ENCODE data around the gene GET3. TPM values are rescaled to one million over a fixed set of nuclear protein-coding genes. Genes with fewer than 3 reads are reported as not detected.
A peak's percentile ranks its signal among the peaks of the same experiment; 100 is the strongest.

The GET3 gene
- total RNA-seq, 2 experiments from 2014 or later, result 67.2 to 68.3 TPM

DNA sequence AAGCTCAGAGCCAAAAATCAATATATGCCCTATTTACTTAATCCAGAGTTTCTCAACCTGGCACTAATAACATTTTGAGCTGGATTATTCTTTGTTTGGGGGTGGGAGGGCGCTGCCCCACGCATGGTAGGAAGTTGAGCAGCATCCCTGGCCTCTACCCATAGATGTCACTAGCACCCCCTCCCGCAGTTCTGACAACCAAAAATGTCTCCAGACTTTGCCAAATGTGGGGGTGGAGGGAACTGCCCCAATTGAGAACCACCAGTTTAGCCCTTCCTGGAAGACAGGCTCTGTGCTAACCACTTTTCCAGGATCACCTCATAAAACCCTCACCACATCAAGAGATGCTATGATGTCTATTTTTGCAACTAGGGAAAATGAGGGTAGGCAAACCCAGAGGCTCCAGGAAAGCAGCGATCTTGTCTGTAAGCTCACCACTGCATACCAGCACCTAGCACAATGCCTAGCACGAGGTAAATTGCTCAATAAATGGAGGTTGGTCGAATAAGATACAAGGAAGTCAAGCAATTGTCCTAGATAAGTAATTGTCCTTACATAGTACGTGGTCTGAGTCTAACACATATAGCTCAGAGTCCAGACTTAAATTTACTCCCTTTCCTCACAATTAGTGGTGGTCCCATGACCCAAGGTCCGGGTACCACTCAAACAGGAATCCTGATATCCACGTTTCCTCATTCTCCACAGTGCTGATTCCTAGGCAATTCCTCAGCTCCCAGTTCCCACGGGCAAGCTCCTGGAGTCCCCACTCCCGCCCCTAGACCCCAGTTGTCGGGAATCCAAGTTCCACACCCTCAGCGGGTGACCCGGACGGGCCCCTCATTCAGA is 3.7 kb upstream of the GET3 start:
- Mint-ChIP-seq H3K4me3 (peak overlapping the region; percentile 89), H3K36me3 (ENCODE audit: low read depth) (peaks cover 34% of the 10 kb centered on the region), H3K27me3 (no peaks in the 10 kb centered on the region), H3K27ac (peak overlapping the region; percentile 97), H3K9me3 (no peaks in the 10 kb centered on the region), H3K4me1 (peaks cover 46% of the 10 kb centered on the region)
- CTCF ChIA-PET, result interaction anchor here (0.6 to 2.6 kb wide), 17 partner anchors 10 to 232 kb away, joined by 3 to 22 read pairs (median 5); partner anchors contain the start of gene TNPO2
- POLR2A ChIA-PET, result interaction anchor here (0.6 to 1.7 kb wide), 3 partner anchors 10 to 60 kb away, joined by 3 to 8 read pairs (median 7); partner anchors contain the start of gene TNPO2
- peak; percentile 72 for DNase-seq

- H3K9me3 Mint-ChIP-seq, result no peaks in the 10 kb centered on the region
- DNase-seq, result no peak
- peaks cover 34% of the 10 kb centered on the region for H3K4me1 Mint-ChIP-seq
- H3K36me3 Mint-ChIP-seq (ENCODE audit: low read depth), result peaks cover 26% of the 10 kb centered on the region
- CTCF ChIA-PET, result interaction anchor here (1.2 to 2.0 kb wide), 4 partner anchors 20 to 22 kb away, joined by 3 to 7 read pairs (median 4); no protein-coding TSS in a partner anchor
- H3K27me3 Mint-ChIP-seq, result no peaks in the 10 kb centered on the region
- POLR2A ChIA-PET, result interaction anchor here (0.5 kb wide), 1 partner anchor 1125 kb away, joined by 3 read pairs; no protein-coding TSS in a partner anchor
- H3K27ac Mint-ChIP-seq, result peak overlapping the region; percentile 94
- H3K4me3 Mint-ChIP-seq, result peak overlapping the region; percentile 99
Measured at GRCh38 chr19:12737835-12738351, 596 bp downstream of the GET3 start.

DNA sequence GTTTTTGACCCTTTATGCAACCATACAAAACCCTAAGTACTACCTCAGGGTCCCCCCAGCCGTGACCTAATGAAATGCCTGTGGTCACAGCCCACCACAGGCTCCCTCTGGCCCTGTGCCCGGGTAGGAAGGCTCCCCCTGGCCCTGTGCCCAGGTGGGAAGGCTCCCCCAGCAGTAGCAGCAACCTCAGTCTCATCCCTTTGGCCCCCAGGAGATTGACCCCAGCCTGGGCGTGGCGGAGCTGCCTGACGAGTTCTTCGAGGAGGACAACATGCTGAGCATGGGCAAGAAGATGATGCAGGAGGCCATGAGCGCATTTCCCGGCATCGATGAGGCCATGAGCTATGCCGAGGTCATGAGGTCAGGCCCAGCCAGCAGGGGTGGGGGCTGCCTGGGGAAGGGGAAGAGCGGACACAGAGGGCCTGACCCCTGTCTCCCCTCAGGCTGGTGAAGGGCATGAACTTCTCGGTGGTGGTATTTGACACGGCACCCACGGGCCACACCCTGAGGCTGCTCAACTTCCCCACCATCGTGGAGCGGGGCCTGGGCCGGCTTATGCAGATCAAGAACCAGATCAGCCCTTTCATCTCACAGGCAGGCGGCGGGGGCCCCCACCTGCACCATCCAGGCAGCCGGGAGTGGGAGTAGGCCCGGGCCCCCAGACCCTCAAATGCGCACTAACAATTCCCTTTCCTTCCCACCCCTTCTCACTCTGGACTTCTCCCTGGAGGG is 8.0 kb downstream of the GET3 start:
- Mint-ChIP-seq H3K4me3 (no peak overlapping the region), H3K27me3 (peaks cover 2% of the 10 kb centered on the region), H3K9me3 (peaks cover 9% of the 10 kb centered on the region), H3K36me3 (ENCODE audit: low read depth) (peaks cover 47% of the 10 kb centered on the region), H3K4me1 (peaks cover 4% of the 10 kb centered on the region), H3K27ac (no peak overlapping the region)
- ChIA-PET CTCF (interaction anchor here (2.0 to 2.4 kb wide), 2 partner anchors 10 to 12 kb away, joined by 8 to 12 read pairs; no protein-coding TSS in a partner anchor), POLR2A (no interaction called here)
- DNase-seq, result no peak

- ChIA-PET CTCF (no interaction called here), POLR2A (no interaction called here)
- no peak for DNase-seq
- peaks cover 36% of the 10 kb centered on the region for H3K36me3 Mint-ChIP-seq (ENCODE audit: low read depth)
- no peak overlapping the region for H3K4me3 Mint-ChIP-seq
- H3K27me3 Mint-ChIP-seq, result peaks cover 7% of the 10 kb centered on the region
- H3K4me1 Mint-ChIP-seq, result peaks cover 4% of the 10 kb centered on the region
- H3K27ac Mint-ChIP-seq, result no peak overlapping the region
- peaks cover 9% of the 10 kb centered on the region for H3K9me3 Mint-ChIP-seq
Measured at GRCh38 chr19:12748489-12748888, 11.2 kb downstream of the GET3 start.

GRCh38 chr19:12749938-12750521 is 12.7 kb downstream of the GET3 start:
- H3K9me3 Mint-ChIP-seq, result peaks cover 9% of the 10 kb centered on the region
- H3K27ac Mint-ChIP-seq, result no peak overlapping the region
- peaks cover 7% of the 10 kb centered on the region for H3K27me3 Mint-ChIP-seq
- CTCF ChIA-PET, result interaction anchor here (0.6 to 2.8 kb wide), 3 partner anchors 10 to 181 kb away, joined by 3 to 10 read pairs (median 4); no protein-coding TSS in a partner anchor
- POLR2A ChIA-PET, result no interaction called here
- no peak for DNase-seq
- no peak overlapping the region for H3K4me3 Mint-ChIP-seq
- peaks cover 33% of the 10 kb centered on the region for H3K36me3 Mint-ChIP-seq (ENCODE audit: low read depth)
- H3K4me1 Mint-ChIP-seq, result peaks cover 4% of the 10 kb centered on the region

DNA sequence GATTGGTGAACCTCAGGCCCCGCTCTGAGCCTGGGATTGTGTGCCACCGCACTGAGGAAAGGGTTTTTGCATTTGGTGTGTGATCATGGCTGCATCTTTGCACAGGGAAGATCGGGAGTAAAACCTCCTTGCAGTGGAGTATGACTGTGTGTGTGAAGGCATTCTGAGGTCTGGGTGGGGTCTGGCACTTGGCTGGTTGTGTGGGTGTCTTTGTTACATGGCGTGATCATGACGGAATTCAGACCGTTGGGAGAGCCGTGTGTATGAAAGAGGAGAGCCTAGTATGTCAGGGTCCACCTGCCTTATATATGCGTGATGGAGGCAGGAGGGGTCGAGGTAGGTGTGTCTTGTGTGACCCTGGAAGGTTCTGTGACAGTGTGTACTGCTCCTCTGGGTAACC is 13.6 kb downstream of the GET3 start:
- no peak for DNase-seq
- POLR2A ChIA-PET, result no interaction called here
- H3K4me3 Mint-ChIP-seq, result no peak overlapping the region
- H3K4me1 Mint-ChIP-seq, result peaks cover 4% of the 10 kb centered on the region
- H3K27ac Mint-ChIP-seq, result no peak overlapping the region
- CTCF ChIA-PET, result interaction anchor here (2.8 kb wide), 1 partner anchor 9 kb away, joined by 10 read pairs; no protein-coding TSS in a partner anchor
- peaks cover 7% of the 10 kb centered on the region for H3K27me3 Mint-ChIP-seq
- H3K9me3 Mint-ChIP-seq, result peaks cover 9% of the 10 kb centered on the region
- H3K36me3 Mint-ChIP-seq (ENCODE audit: low read depth), result peaks cover 25% of the 10 kb centered on the region

DNA sequence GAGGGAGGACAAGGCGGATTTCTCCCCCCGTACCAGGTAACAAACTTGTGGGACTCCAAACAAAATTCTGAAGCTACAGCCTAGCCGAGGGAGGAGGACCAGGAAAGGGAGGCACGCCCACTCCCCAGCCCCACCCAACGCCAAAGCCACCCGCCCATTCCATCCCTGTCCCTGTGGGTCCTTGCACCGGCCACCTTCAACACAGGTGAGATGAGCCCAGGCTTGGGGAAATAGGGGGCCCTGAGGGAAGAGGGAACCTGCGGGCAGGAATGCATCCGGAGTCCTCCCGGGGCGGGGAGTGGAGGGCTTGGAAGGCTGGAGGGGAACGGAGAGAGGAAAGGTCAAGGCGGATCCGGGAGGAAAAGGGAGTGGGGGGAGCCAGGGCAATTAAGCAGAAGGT is 14.3 kb downstream of the GET3 start, which contains the start of gene BEST2:
Gene BEST2, plus strand, starts transcription at position 157 of the 400 bp plus-strand sequence. CDS start 802 bp downstream, outside the sequence.
- Mint-ChIP-seq H3K27me3 (peaks cover 7% of the 10 kb centered on the region), H3K27ac (no peak within 1 kb of the TSS), H3K4me1 (peaks cover 4% of the 10 kb centered on the region), H3K4me3 (no peak within 1 kb of the TSS), H3K36me3 (ENCODE audit: low read depth) (peaks cover 17% of the 10 kb centered on the region), H3K9me3 (peaks cover 9% of the 10 kb centered on the region)
- DNase-seq, result no peak
- ChIA-PET CTCF (interaction anchor here (2.8 kb wide), 1 partner anchor 9 kb away, joined by 10 read pairs; no protein-coding TSS in a partner anchor), POLR2A (no interaction called here)

GRCh38 chr19:12752056-12752781 is 14.9 kb downstream of the GET3 start:
- peaks cover 7% of the 10 kb centered on the region for H3K27me3 Mint-ChIP-seq
- POLR2A ChIA-PET, result no interaction called here
- H3K27ac Mint-ChIP-seq, result no peak overlapping the region
- CTCF ChIA-PET, result interaction anchor here (0.6 to 2.8 kb wide), 7 partner anchors 8 to 189 kb away, joined by 3 to 10 read pairs (median 5); no protein-coding TSS in a partner anchor
- no peak for DNase-seq
- H3K9me3 Mint-ChIP-seq, result peaks cover 8% of the 10 kb centered on the region
- H3K4me3 Mint-ChIP-seq, result no peak overlapping the region
- H3K36me3 Mint-ChIP-seq (ENCODE audit: low read depth), result peaks cover 12% of the 10 kb centered on the region
- peaks cover 4% of the 10 kb centered on the region for H3K4me1 Mint-ChIP-seq

DNA sequence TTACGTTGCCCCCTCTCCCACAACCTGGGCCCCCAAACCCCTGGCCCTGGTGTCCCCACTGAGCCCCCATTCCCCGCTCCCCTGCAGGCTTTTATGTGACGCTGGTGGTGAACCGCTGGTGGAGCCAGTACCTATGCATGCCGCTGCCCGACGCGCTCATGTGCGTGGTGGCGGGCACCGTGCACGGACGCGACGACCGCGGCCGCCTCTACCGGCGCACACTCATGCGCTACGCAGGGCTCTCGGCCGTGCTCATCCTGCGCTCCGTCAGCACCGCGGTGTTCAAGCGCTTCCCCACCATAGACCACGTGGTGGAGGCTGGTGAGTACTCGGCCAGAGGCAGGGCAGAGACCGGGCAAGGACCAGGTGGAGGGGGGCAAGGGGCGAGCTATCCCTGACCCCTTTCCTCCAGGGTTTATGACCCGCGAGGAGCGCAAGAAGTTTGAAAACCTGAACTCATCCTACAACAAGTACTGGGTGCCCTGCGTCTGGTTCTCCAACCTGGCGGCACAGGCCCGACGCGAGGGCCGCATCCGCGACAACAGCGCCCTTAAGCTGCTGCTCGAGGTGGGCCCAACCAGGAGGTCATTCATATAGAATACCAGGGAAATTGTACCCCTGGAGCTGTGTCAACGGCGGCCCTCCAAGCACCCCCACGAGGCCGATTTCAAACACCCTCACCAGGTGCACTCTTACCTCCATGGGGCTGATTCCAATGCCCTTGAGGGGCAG is 17.3 kb downstream of the GET3 start:
- Mint-ChIP-seq H3K27me3 (peaks cover 11% of the 10 kb centered on the region), H3K4me3 (no peak overlapping the region), H3K27ac (no peak overlapping the region), H3K36me3 (ENCODE audit: low read depth) (no peaks in the 10 kb centered on the region), H3K9me3 (no peaks in the 10 kb centered on the region), H3K4me1 (peaks cover 10% of the 10 kb centered on the region)
- DNase-seq, result no peak
- CTCF ChIA-PET, result interaction anchor here (1.2 to 15.9 kb wide), 7 partner anchors 8 to 93 kb away, joined by 3 to 211 read pairs (median 4); partner anchors contain the start of gene JUNB
- POLR2A ChIA-PET, result no interaction called here

DNA sequence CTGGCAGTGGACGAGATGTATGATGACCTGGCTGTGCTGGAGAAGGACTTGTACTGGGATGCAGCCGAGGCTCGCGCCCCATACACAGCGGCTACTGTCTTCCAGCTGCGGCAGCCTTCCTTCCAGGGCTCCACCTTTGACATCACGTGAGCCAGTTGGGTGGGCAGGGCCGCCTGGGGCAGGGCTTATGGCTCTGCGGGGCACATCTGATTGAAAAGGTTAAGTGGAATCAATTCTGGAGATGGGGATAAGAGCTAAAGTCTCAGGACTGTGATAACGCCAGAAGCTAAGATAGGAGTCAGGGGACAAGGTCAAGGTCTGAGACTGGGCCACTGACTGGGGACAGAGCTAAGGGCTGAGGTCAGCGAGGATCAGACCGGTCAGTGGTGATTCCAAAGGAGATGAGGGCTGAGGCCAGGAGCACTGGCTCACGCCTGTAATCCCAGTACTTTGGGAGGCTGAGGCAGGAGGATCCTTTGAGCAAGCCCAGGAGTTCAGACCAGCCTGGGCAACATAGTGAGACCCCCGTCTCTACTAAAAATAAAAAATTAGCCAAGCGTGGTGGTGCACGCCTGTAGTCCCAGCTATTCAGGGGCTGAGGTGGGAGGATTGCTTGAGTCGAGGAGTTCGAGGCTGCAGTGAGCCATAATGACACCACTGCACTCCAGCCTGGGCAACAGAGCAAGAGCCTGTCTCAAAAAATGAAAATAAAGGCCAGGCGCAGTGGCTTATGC is 19.0 kb downstream of the GET3 start:
- DNase-seq, result no peak
- H3K36me3 Mint-ChIP-seq (ENCODE audit: low read depth), result no peaks in the 10 kb centered on the region
- POLR2A ChIA-PET, result no interaction called here
- H3K4me1 Mint-ChIP-seq, result peaks cover 12% of the 10 kb centered on the region
- no peak overlapping the region for H3K27ac Mint-ChIP-seq
- CTCF ChIA-PET, result interaction anchor here (0.5 to 15.9 kb wide), 12 partner anchors 9 to 312 kb away, joined by 3 to 211 read pairs (median 4); partner anchors contain the start of genes JUNB and TNPO2
- peaks cover 4% of the 10 kb centered on the region for H3K27me3 Mint-ChIP-seq
- H3K4me3 Mint-ChIP-seq, result no peak overlapping the region
- H3K9me3 Mint-ChIP-seq, result no peaks in the 10 kb centered on the region
